ENCODE measurements around the gene CUEDC2.

The CUEDC2 gene

DNA sequence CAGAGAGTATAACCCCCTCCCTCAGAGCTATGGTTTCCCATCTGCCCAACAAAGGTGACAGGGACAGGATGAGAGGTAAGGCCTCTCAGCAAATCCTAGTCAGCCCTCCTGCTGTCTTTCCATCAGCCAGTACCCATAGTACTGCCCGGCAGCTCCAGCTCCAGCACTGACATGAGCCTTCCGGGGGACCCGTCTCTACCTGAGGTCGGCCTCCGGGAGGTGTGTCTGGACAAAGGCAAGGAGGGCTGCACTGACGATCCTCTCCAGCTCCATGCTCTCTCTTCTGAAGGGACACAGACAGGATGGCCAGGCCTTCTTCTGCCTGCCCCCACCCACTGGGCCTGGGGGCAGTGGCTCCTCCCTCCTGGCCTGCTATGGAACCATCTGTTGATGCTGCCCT is 7.5 kb downstream of the CUEDC2 start:
- ChIA-PET CTCF (interaction anchor here (0.9 kb wide), 2 partner anchors 25 to 195 kb away, joined by 3 to 4 read pairs; no protein-coding TSS in a partner anchor), POLR2A (interaction anchor here (1.3 to 5.8 kb wide), 5 partner anchors 15 to 54 kb away, joined by 3 to 64 read pairs (median 5); partner anchors contain the start of gene C10orf95)
- no peak for TF ChIP-seq LEF1 (IDR thresholded peaks at IDR 0.05; ENCODE audit: borderline replicate concordance)
- no peak for TF ChIP-seq FOXM1 (IDR thresholded peaks at IDR 0.05; ENCODE audit: borderline replicate concordance)
- no peak for DNase-seq (ENCODE audit: extremely low spot score)

DNA sequence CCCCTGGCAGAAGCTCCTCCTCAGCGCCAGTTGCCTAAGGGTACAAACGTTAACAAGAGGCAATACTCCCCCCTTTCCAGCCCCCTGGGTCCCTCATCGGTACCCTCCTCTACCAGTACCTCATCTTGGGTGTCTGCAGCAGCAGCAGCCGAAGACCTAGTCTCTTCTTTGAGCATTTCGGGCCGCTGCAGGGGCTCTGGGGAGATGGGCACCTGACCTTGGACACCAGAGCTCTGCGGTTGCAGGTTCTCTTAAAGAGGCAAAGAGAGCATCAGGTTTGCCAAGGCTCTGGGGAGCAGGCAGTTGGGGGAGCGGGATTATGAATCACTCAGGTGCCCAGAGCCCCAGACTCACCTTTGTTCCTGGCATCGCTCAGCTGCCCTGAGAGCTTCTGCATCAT is 8.2 kb downstream of the CUEDC2 start:
- ChIA-PET CTCF (interaction anchor here (0.9 to 1.4 kb wide), 4 partner anchors 11 to 194 kb away, joined by 3 to 5 read pairs (median 4); no protein-coding TSS in a partner anchor), POLR2A (interaction anchor here (1.3 to 5.8 kb wide), 6 partner anchors 7 to 55 kb away, joined by 3 to 75 read pairs (median 6); partner anchors contain the start of genes C10orf95 and CUEDC2)
- TF ChIP-seq BHLHE40 (IDR thresholded peaks at IDR 0.05; ENCODE audit: borderline replicate concordance), result no peak
- TF ChIP-seq ELF4 (IDR thresholded peaks at IDR 0.05), result no peak
- no peak for TF ChIP-seq FOXM1 (IDR thresholded peaks at IDR 0.05; ENCODE audit: borderline replicate concordance)
- TF ChIP-seq, protein P1, sequence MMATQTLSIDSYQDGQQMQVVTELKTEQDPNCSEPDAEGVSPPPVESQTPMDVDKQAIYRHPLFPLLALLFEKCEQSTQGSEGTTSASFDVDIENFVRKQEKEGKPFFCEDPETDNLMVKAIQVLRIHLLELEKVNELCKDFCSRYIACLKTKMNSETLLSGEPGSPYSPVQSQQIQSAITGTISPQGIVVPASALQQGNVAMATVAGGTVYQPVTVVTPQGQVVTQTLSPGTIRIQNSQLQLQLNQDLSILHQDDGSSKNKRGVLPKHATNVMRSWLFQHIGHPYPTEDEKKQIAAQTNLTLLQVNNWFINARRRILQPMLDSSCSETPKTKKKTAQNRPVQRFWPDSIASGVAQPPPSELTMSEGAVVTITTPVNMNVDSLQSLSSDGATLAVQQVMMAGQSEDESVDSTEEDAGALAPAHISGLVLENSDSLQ (IDR thresholded peaks at IDR 0.05), result no peak
- no peak for TF ChIP-seq SP1 (IDR thresholded peaks at IDR 0.05)
- TF ChIP-seq NFRKB (IDR thresholded peaks at IDR 0.05), result no peak
- no peak for TF ChIP-seq SUZ12 (IDR thresholded peaks at IDR 0.05)
- no peak for TF ChIP-seq HDGF (IDR thresholded peaks at IDR 0.05; ENCODE audit: borderline replicate concordance)
- no peak for TF ChIP-seq CTBP1 (IDR thresholded peaks at IDR 0.05; ENCODE audit: borderline replicate concordance)
- TF ChIP-seq LEF1 (IDR thresholded peaks at IDR 0.05; ENCODE audit: borderline replicate concordance), result no peak
- TF ChIP-seq ARNT (IDR thresholded peaks at IDR 0.05), result no peak
- TF ChIP-seq TARDBP (IDR thresholded peaks at IDR 0.05), result no peak
- no peak for TF ChIP-seq ZNF384 (IDR thresholded peaks at IDR 0.05)
- TF ChIP-seq FOXK2 (IDR thresholded peaks at IDR 0.05), result no peak
- DNase-seq (ENCODE audit: extremely low spot score), result no peak

DNA sequence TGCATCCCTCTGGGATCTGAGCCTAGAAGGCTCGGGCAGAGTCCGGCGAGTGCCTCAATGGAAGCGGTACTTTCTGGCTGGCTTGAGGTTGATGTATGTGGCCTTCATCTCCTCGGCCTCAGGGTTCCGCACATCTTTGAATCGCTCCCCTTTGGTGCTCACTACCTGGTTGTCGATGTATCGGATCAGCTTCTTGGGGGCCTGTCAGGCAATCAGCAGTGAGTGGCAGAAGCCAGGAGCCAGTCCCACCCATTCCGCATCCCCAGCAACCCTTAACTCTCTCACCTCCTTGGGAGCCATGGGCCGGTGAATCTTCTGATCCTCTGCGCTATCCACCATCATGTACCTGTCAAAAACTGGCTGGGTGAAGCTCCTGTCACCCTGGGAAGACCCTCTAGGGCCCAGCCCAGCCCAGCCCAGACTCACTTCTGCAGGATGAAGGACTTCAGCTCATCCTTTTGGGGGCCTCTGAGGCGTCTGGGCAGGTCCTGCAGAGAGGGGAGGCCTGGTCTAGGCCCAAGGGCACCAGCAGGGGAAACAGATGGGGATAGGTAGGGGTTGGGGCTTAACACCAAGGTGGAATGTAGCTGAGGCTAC is 8.9 kb downstream of the CUEDC2 start:
- TF ChIP-seq FOXA1 (IDR thresholded peaks at IDR 0.05) (no peak), ELF4 (IDR thresholded peaks at IDR 0.05) (no peak), FOXM1 (IDR thresholded peaks at IDR 0.05; ENCODE audit: borderline replicate concordance) (no peak), TARDBP (IDR thresholded peaks at IDR 0.05) (no peak), HDGF (IDR thresholded peaks at IDR 0.05; ENCODE audit: borderline replicate concordance) (no peak), ARNT (IDR thresholded peaks at IDR 0.05) (no peak), FOXK2 (IDR thresholded peaks at IDR 0.05) (no peak), LEF1 (IDR thresholded peaks at IDR 0.05; ENCODE audit: borderline replicate concordance) (no peak), SP1 (IDR thresholded peaks at IDR 0.05) (no peak), ZNF384 (IDR thresholded peaks at IDR 0.05) (no peak), CTBP1 (IDR thresholded peaks at IDR 0.05; ENCODE audit: borderline replicate concordance) (no peak)
- ChIA-PET POLR2A (interaction anchor here (1.4 to 5.8 kb wide), 5 partner anchors 8 to 56 kb away, joined by 4 to 75 read pairs (median 6); partner anchors contain the start of genes C10orf95 and CUEDC2), CTCF (interaction anchor here (0.6 to 4.0 kb wide), 6 partner anchors 9 to 56 kb away, joined by 3 to 14 read pairs (median 4); partner anchors contain the start of gene CUEDC2)
- no peak for DNase-seq (ENCODE audit: extremely low spot score)

DNA sequence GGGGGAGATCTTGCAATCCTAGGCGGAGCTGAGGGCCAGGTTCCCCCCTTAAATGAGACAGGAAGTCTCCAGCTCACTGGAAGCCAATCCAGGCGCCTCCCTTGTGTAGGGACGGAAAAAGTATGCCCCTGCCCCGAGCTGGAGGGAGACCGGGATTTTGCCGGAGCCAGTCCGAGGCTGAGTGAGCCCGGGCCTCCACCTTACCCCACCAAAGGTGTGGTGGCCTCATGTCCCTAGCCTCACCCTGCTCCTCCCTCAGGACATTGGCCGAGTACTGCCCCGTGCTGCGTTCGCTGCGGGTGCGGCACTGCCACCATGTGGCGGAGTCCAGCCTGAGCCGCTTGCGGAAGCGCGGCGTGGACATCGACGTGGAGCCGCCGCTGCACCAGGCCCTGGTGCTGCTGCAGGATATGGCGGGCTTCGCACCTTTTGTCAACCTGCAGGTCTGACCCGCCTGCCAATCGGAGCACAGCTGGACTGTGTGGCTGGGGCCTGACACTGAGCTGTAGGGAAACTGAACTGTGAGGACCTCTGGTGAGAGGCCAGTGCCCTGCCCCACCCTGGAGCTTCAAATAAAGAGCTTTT is 9.7 kb downstream of the CUEDC2 start:
- DNase-seq (ENCODE audit: extremely low spot score), result peak; percentile 76
- TF ChIP-seq TARDBP (IDR thresholded peaks at IDR 0.05) (no peak), L3MBTL2 (conservative IDR thresholded peaks at IDR 0.05) (peak; percentile 79)
- POLR2A ChIA-PET, result interaction anchor here (0.6 to 5.8 kb wide), 6 partner anchors 9 to 224 kb away, joined by 3 to 75 read pairs (median 12); partner anchors contain the start of genes C10orf95, CUEDC2 and NFKB2
- CTCF ChIA-PET, result interaction anchor here (0.6 to 4.0 kb wide), 11 partner anchors 10 to 265 kb away, joined by 3 to 14 read pairs (median 4); partner anchors contain the start of gene CUEDC2

DNA sequence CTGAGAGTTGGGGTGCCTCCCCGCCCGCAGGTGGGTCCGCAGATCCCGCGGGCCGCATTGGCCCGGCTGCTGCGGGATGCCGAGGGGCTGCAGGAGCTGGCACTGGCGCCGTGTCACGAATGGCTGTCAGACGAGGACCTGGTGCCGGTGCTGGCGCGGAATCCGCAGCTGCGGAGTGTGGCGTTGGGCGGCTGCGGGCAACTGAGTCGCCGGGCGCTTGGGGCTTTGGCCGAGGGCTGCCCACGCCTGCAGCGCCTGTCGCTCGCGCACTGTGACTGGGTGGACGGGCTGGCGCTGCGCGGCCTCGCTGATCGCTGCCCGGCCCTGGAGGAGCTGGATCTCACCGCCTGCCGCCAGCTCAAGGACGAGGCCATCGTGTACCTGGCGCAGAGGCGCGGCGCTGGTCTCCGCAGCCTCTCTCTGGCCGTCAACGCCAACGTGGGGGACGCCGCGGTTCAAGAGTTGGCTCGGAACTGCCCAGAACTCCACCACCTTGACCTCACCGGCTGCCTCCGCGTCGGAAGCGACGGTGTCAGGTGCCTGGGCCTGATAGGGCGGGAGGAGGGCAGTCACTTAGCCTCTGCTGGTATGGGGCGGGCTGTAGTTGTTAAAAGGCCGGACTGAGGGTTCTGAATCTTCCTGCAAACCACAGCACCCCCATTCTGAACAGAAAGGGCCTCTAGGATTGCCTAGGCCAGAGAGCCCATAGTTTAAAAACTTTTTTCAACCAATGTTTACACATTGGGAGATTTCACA is 10.4 kb downstream of the CUEDC2 start:
- ChIA-PET CTCF (interaction anchor here (0.6 to 4.0 kb wide), 7 partner anchors 10 to 264 kb away, joined by 3 to 14 read pairs (median 3); partner anchors contain the start of gene CUEDC2), POLR2A (interaction anchor here (0.7 to 5.8 kb wide), 7 partner anchors 10 to 40 kb away, joined by 3 to 75 read pairs (median 17); partner anchors contain the start of genes C10orf95, CUEDC2 and NFKB2)
- TF ChIP-seq TARDBP (IDR thresholded peaks at IDR 0.05) (no peak), L3MBTL2 (conservative IDR thresholded peaks at IDR 0.05) (peak; percentile 18; the same call in 1 of the 2 replicates)
- no peak for DNase-seq (ENCODE audit: extremely low spot score)

DNA sequence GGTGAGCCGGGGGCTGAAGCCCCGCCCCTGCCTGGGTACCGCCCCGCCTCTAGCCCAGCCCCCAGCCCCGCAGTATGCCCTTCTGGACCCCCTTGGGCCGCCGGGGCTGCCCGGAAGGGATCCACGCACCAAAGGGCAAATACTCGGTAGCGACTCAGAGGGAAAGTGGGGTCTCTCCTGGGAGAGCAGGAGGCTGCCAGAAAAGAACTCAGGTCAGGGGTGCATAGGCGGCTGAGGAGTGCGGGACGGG is 10.9 kb downstream of the CUEDC2 start:
- no peak for DNase-seq (ENCODE audit: extremely low spot score)
- no peak for TF ChIP-seq TARDBP (IDR thresholded peaks at IDR 0.05)
- TF ChIP-seq ELF4 (IDR thresholded peaks at IDR 0.05), result no peak
- no peak for TF ChIP-seq LEF1 (IDR thresholded peaks at IDR 0.05; ENCODE audit: borderline replicate concordance)
- TF ChIP-seq, protein P1 (IDR thresholded peaks at IDR 0.05), result no peak
- TF ChIP-seq SUZ12 (IDR thresholded peaks at IDR 0.05), result no peak
- CTCF ChIA-PET, result interaction anchor here (0.5 to 4.0 kb wide), 6 partner anchors 11 to 1333 kb away, joined by 3 to 14 read pairs (median 6); partner anchors contain the start of gene CUEDC2
- POLR2A ChIA-PET, result interaction anchor here (1.0 to 5.8 kb wide), 10 partner anchors 10 to 303 kb away, joined by 3 to 75 read pairs (median 12); partner anchors contain the start of genes C10orf95, CUEDC2 and NFKB2
